GM13976 (cell line): ENCODE results near the gene ZNF804A.

Source experiments
- DNase-seq: peaks from one replicate; pipeline ENCODE4 v3.0.0; 2012; ENCODE audit warnings: low spot score
- CTCF ChIP-seq: IDR thresholded peaks from 2 replicates; pipeline ENCODE4 v1.5.1; 2012; ENCODE audit warnings: borderline replicate concordance, mild to moderate bottlenecking; ENCODE audit not compliant: insufficient read depth; ENCODE audit errors: extremely low read depth, missing control alignments, control extremely low read depth
- in situ Hi-C: fragments of 300-500 bp; cut with MboI; formaldehyde crosslinking; loops from one replicate; pipeline ENCODE4 v1.12.0; 2022; ENCODE audit warnings: low sequenced_read_pairs, mixed read lengths, inconsistent platforms; ENCODE audit not compliant: unreplicated experiment

ZNF804A gene

GRCh38 chr2:184624311-184624710 lies 26.0 kb downstream of the ZNF804A start:
- DNase-seq = no peak
- in situ Hi-C loops = no loop called here
- no peak for TF ChIP-seq CTCF

GRCh38 chr2:184628051-184628450 lies 29.7 kb downstream of the ZNF804A start:
- in situ Hi-C loops = no loop called here
- no peak for TF ChIP-seq CTCF
- no peak for DNase-seq

DNA sequence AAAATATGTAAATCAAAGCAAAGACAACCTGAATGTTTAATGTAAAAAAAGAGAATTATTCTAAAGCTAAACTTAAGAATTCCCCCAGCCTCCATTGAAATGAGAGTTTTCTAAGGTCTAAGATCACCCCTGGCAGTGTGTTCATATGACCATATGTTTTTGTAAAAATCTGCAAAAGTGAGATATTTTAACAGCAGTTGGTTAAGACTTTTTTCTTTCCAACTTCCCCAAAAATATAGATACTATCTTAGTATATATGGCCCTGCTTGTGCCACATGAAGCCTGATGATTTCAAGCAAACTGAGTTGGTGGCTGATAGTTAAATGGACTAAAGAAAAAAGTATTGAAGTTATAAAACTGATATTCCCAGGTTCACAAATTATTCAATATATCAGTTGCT lies 35.4 kb downstream of the ZNF804A start:
- DNase-seq = no peak
- TF ChIP-seq CTCF = no peak
- in situ Hi-C loops = no loop called here

- DNase-seq = no peak
- in situ Hi-C loops = no loop called here
- TF ChIP-seq CTCF = no peak
Observed at GRCh38 chr2:184637781-184638180, 39.5 kb downstream of the ZNF804A start.

DNA sequence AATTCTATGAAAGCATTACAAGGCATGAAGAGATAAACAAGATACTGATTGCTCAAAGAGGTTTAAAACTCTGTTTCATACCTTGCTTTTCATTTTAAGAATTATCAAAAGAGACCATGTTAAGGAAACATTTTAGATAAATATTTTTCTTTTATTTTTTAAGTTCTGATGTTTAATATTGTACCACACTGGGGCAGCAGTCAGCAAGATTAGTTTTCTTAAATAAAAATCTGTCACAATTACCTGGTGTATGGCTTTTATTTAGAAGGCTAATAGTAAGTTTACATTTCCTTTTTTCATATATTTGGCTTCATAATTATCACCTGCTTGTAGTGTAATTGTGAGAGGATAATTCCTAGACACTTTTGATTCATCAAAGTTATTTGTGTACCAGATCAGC lies 46.4 kb downstream of the ZNF804A start:
- no peak for TF ChIP-seq CTCF
- in situ Hi-C loops = no loop called here
- DNase-seq = no peak

DNA sequence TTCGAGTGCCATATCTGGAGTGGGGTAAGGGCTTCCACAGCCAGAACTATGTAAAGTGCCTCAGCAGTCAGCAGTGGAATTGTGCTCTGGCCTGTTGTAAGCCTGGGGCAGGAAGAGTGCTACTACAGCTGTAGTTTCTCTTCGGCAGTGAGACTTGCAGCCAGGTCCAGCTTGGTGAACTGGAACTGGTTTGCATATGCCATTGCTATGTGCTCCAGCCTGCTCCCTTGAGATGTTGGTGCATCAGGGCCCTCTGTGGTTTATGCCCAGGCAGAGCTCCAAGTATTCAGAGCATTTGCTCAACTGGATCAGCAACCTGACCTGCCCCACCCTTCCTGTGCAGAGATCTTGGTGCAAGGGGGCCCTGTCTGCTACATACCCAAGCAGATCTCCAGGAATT lies 47.8 kb downstream of the ZNF804A start:
- in situ Hi-C loops = no loop called here
- DNase-seq = no peak
- TF ChIP-seq CTCF = no peak

- no peak for TF ChIP-seq CTCF
- in situ Hi-C loops = no loop called here
- no peak for DNase-seq
Observed at GRCh38 chr2:184646593-184646992, 48.3 kb downstream of the ZNF804A start.
